Measurements from ENCODE around the gene MRPL27. TPM values are rescaled to one million over a fixed set of nuclear protein-coding genes. Genes with fewer than 3 reads are reported as not detected.
A peak's percentile ranks its signal among the peaks of the same experiment; 100 is the strongest.

The MRPL27 gene
- total RNA-seq, 6 donors from 2014 or later = 7.3 to 59.1 (median 50.6) TPM

GRCh38 chr17:50397919-50398285 lies 24.9 kb upstream of the MRPL27 start:
- Histone ChIP-seq H3K4me1 (peaks cover 22 to 29% (median 26%) of the 10 kb centered on the region in 4 donors), H3K4me3 (peak overlapping the region in 3 of 4 donors; percentile 88 to 99 (median 95)), H3K36me3 (peaks cover 13 to 26% (median 22%) of the 10 kb centered on the region in 4 donors), H3K27me3 (no peaks in the 10 kb centered on the region), H3K27ac (peak overlapping the region in 1 of 4 donors; percentile 89), H3K9me3 (no peaks in the 10 kb centered on the region)
- ATAC-seq (ENCODE audit: low FRiP score in 2 of 2) (no peak), DNase-seq (no peak)
- TF ChIP-seq EP300 (IDR thresholded peaks at IDR 0.05) (no peak), POLR2A (IDR thresholded peaks at IDR 0.05) (no peak), CTCF (IDR thresholded peaks at IDR 0.05) (no peak), POLR2AphosphoS5 (IDR thresholded peaks at IDR 0.05) (no peak)
- WGBS, 2 donors = 55 to 59% methylated on average over 9 of the region's 9 CpGs

DNA sequence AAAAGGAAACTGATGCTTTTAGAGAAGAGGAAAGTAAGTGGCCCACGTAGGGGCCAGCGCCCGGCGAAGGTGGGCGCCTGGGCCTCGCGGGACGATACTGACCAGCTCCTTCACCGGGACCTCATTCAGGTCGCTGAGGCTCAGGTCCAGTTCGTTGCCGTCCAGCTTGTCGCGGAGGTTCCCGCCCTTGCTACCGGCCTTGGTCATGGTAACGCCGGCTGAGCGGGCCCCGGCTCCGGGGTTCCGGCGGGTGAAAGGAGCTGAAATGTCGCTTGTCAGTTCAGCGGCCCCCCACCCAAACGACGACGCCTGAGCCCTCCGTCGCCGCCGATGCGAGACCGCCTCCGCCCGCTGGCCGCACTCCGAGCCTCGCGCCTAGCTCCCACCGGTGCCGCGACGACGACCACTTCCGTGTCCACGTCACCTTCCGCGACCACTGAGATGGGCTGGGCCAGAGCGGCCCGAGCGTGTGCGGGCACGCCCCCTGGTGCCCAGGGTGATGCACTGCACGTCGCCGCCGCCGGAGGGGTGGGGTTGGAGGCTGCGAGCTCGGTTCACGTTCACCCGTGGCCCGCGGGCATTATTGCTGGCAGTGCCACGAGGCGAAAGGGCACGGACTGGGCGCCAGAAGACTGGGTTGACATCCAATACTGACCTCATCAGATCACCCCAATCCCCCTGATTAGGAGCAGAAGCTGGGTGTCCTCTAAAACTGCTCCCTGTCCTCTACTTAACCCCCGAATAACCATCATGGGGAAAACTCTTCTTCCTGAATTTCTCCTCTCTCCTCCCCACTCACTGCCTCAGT lies 24.3 kb upstream of the MRPL27 start, which contains the start of gene LRRC59:
Gene LRRC59, minus strand, starts transcription at position 413 of the 808 bp plus-strand sequence. Its CDS starts 206 bp downstream, at position 207.
- TF ChIP-seq EP300 (IDR thresholded peaks at IDR 0.05) (no peak), CTCF (IDR thresholded peaks at IDR 0.05) (peak; percentile 95 to 100 (median 99)), POLR2AphosphoS5 (IDR thresholded peaks at IDR 0.05) (peak; percentile 94 to 96), POLR2A (IDR thresholded peaks at IDR 0.05) (peak in 2 of 4 donors; percentile 90 to 91)
- Histone ChIP-seq H3K9me3 (no peaks in the 10 kb centered on the region), H3K27ac (peak within 1 kb of the TSS; percentile 88 to 93 (median 90)), H3K36me3 (peaks cover 19 to 32% (median 27%) of the 10 kb centered on the region in 4 donors), H3K4me3 (peak within 1 kb of the TSS; percentile 72 to 99 (median 92)), H3K4me1 (peaks cover 22 to 29% (median 26%) of the 10 kb centered on the region in 4 donors), H3K27me3 (no peaks in the 10 kb centered on the region)
- WGBS, 2 donors = 1% methylated on average over 12 to 24 of the region's 70 CpGs
- DNase-seq (peak; percentile 94 to 98), ATAC-seq (ENCODE audit: low FRiP score in 2 of 2) (peak; percentile 98 to 99)

DNA sequence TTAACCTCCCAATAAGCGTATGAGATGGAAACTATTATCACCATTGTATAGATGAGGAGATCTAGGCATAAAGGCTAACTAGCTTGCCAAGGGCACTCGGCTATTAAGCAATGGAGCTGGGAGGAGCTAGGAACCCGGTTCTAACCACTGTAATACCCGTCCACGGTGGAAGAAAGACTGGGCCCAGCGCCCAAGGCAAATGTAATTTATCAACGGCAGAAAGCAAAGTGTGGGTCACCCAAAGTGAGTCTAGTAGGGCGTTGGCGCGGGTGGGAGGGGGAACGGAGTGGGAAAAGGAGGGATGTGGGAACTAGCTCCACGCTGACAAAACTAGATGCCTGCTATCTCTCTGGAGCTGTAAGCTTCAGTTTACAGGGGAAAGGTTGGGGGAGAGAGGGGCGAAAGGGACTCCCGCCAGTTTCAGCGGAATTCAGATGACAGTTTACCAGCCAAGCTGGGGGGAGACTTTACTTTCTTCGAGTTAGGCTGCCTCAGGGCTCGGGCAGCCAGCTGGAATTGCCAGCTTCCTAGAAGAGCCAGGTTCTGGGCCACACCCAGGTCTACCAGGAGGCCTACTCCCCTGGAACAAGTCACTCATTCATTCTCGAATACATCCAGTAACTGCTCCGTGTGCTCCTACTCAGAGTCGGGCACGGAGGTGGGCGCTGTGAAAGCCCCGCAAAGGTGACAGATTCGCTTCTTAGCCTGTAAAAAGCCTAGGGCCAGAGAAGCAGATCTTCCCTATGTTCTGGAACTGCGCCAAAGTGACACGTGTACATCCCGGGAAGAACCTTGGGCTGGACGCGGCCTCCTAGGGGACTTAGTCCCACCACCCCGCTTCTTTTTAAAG lies 23.5 kb upstream of the MRPL27 start:
- 8 to 10% methylated on average over 28 to 29 of the region's 30 CpGs for WGBS, 2 donors
- Histone ChIP-seq H3K27me3 (no peaks in the 10 kb centered on the region), H3K4me1 (peaks cover 22 to 29% (median 26%) of the 10 kb centered on the region in 4 donors), H3K9me3 (no peaks in the 10 kb centered on the region), H3K36me3 (peaks cover 27 to 41% (median 36%) of the 10 kb centered on the region in 4 donors), H3K4me3 (peak overlapping the region; percentile 72 to 99 (median 92)), H3K27ac (peak overlapping the region; percentile 88 to 93 (median 90))
- DNase-seq (peak in 1 of 2 donors; percentile 61), ATAC-seq (ENCODE audit: low FRiP score in 2 of 2) (peak; percentile 71 to 75)
- TF ChIP-seq EP300 (IDR thresholded peaks at IDR 0.05) = no peak
- no peak for TF ChIP-seq POLR2A (IDR thresholded peaks at IDR 0.05)
- no peak for TF ChIP-seq CTCF (IDR thresholded peaks at IDR 0.05)
- TF ChIP-seq POLR2AphosphoS5 (IDR thresholded peaks at IDR 0.05) = no peak

GRCh38 chr17:50394711-50395110 lies 21.7 kb upstream of the MRPL27 start:
- no peaks in the 10 kb centered on the region for H3K27me3 ChIP-seq
- H3K9me3 ChIP-seq = no peaks in the 10 kb centered on the region
- H3K4me1 ChIP-seq = peaks cover 22 to 29% (median 26%) of the 10 kb centered on the region in 4 donors
- 42 to 44% methylated on average over 3 of the region's 3 CpGs for WGBS, 2 donors
- DNase-seq = no peak
- peak overlapping the region in 1 of 4 donors; percentile 95 for H3K4me3 ChIP-seq
- H3K36me3 ChIP-seq = peaks cover 38 to 58% (median 52%) of the 10 kb centered on the region in 4 donors
- ATAC-seq (ENCODE audit: low FRiP score in 2 of 2) = no peak
- peak overlapping the region in 1 of 4 donors; percentile 5 for H3K27ac ChIP-seq
- TF ChIP-seq CTCF (IDR thresholded peaks at IDR 0.05) = no peak
- TF ChIP-seq POLR2AphosphoS5 (IDR thresholded peaks at IDR 0.05) = no peak
- no peak for TF ChIP-seq EP300 (IDR thresholded peaks at IDR 0.05)
- TF ChIP-seq POLR2A (IDR thresholded peaks at IDR 0.05) = no peak

Data from upper lobe of left lung (tissue), 6 donors.